ENCODE data around the gene KCNJ1. TPM values are rescaled to one million over a fixed set of nuclear protein-coding genes. Genes with fewer than 3 reads are reported as not detected.
A peak's percentile ranks its signal among the peaks of the same experiment; 100 is the strongest.

Gene KCNJ1
- not detected in 2 replicates for total RNA-seq (2014; rRNA removed; shearing (Covaris generic))
- polyA plus RNA-seq (2015; cell fraction: cytosol; rRNA removed): not detected in 2 replicates
- not detected in 2 replicates for polyA plus RNA-seq (2015; cell fraction: nucleus; rRNA removed)

GRCh38 chr11:128867277-128867676 lies at the start of gene KCNJ1:
Gene KCNJ1 (minus strand): TSS chr11:128867296. CDS start chr11:128840243, 27,053 bp downstream.
- no peak for DNase-seq (ENCODE audit: low read depth)

GRCh38 chr11:128916681-128917080 lies 49.6 kb upstream of the KCNJ1 start:
- no peak for DNase-seq (ENCODE audit: low read depth)

- no peak for DNase-seq (ENCODE audit: low read depth)
Observed at GRCh38 chr11:128916037-128916572, 49.0 kb upstream of the KCNJ1 start.

GRCh38 chr11:128915149-128915521 lies 48.0 kb upstream of the KCNJ1 start:
- DNase-seq (ENCODE audit: low read depth): no peak

- no peak for DNase-seq (ENCODE audit: low read depth)
Observed at GRCh38 chr11:128914216-128915148, 47.4 kb upstream of the KCNJ1 start.

- no peak for DNase-seq (ENCODE audit: low read depth)
Observed at GRCh38 chr11:128913806-128914205, 46.7 kb upstream of the KCNJ1 start.

- no peak for DNase-seq (ENCODE audit: low read depth)
Observed at GRCh38 chr11:128911701-128912100, 44.6 kb upstream of the KCNJ1 start.

GRCh38 chr11:128911239-128911638 lies 44.1 kb upstream of the KCNJ1 start:
- no peak for DNase-seq (ENCODE audit: low read depth)

- no peak for DNase-seq (ENCODE audit: low read depth)
Observed at GRCh38 chr11:128910576-128910975, 43.5 kb upstream of the KCNJ1 start.

GRCh38 chr11:128909438-128910125 lies 42.5 kb upstream of the KCNJ1 start:
- no peak for DNase-seq (ENCODE audit: low read depth)

GRCh38 chr11:128908391-128909246 lies 41.5 kb upstream of the KCNJ1 start:
- DNase-seq (ENCODE audit: low read depth): peak; percentile 81

- no peak for DNase-seq (ENCODE audit: low read depth)
Observed at GRCh38 chr11:128907585-128907984, 40.5 kb upstream of the KCNJ1 start.

GRCh38 chr11:128906185-128907050 lies 39.3 kb upstream of the KCNJ1 start:
- DNase-seq (ENCODE audit: low read depth): no peak

- DNase-seq (ENCODE audit: low read depth): no peak
Observed at GRCh38 chr11:128905345-128906184, 38.5 kb upstream of the KCNJ1 start.

- no peak for DNase-seq (ENCODE audit: low read depth)
Observed at GRCh38 chr11:128904656-128905344, 37.7 kb upstream of the KCNJ1 start.

GRCh38 chr11:128904303-128904655 lies 37.2 kb upstream of the KCNJ1 start:
- DNase-seq (ENCODE audit: low read depth): no peak

GRCh38 chr11:128903248-128904061 lies 36.4 kb upstream of the KCNJ1 start:
- peak; percentile 65 for DNase-seq (ENCODE audit: low read depth)
